ENCODE results near the gene SLC35B1.

- TF ChIP-seq, protein P1, sequence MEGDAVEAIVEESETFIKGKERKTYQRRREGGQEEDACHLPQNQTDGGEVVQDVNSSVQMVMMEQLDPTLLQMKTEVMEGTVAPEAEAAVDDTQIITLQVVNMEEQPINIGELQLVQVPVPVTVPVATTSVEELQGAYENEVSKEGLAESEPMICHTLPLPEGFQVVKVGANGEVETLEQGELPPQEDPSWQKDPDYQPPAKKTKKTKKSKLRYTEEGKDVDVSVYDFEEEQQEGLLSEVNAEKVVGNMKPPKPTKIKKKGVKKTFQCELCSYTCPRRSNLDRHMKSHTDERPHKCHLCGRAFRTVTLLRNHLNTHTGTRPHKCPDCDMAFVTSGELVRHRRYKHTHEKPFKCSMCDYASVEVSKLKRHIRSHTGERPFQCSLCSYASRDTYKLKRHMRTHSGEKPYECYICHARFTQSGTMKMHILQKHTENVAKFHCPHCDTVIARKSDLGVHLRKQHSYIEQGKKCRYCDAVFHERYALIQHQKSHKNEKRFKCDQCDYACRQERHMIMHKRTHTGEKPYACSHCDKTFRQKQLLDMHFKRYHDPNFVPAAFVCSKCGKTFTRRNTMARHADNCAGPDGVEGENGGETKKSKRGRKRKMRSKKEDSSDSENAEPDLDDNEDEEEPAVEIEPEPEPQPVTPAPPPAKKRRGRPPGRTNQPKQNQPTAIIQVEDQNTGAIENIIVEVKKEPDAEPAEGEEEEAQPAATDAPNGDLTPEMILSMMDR (IDR thresholded peaks at IDR 0.05): no peak
- TF ChIP-seq POLR2A (IDR thresholded peaks at IDR 0.05) (no peak), EP300 (IDR thresholded peaks at IDR 0.05) (no peak), POLR2AphosphoS5 (IDR thresholded peaks at IDR 0.05) (no peak)
Observed at GRCh38 chr17:49741692-49742076, 33.9 kb upstream of the SLC35B1 start.
